Measurements from ENCODE around the gene ACY1. TPM values are rescaled to one million over a fixed set of nuclear protein-coding genes. Genes with fewer than 3 reads are reported as not detected.

The ACY1 gene
- total RNA-seq, 3 donors from 2014 or later: 40.0 to 49.2 (median 46.4) TPM

DNA sequence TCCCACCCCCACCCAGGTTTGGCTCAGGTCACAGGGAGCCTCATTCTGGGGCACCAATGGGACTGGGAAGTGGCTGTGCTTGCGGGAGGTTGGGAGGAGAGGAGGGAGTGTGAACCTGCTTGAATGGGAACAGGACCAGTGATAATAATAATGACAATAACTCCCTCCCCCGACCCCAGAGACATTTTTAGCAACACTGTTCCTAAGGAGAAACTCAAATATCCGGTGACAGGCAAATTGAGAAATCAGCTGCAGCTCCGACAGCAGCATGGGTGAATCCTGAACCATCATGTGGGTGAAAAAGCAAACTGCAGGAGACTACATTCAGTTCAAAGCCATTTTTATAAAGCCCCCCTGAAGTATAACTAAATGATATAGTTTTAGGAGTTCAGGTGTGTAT, 24.0 kb downstream of the ACY1 start:
- H3K27ac ChIP-seq: no peak overlapping the region
- H3K4me3 ChIP-seq: no peak overlapping the region
- no peaks in the 10 kb centered on the region for H3K27me3 ChIP-seq
- no peak for DNase-seq (ENCODE audit: low spot score in 2 of 2)
- no peaks in the 10 kb centered on the region for H3K9me3 ChIP-seq
- intact Hi-C loops (cut with DNase I; ENCODE audit: low total_unique reads): loop anchor here (10.0 kb wide), 1 partner anchor 48 kb away; the partner anchor contains the start of gene DUSP7
- H3K36me3 ChIP-seq: no peaks in the 10 kb centered on the region
- peaks cover 7 to 12% of the 10 kb centered on the region in 2 donors for H3K4me1 ChIP-seq
- TF ChIP-seq, protein P1, sequence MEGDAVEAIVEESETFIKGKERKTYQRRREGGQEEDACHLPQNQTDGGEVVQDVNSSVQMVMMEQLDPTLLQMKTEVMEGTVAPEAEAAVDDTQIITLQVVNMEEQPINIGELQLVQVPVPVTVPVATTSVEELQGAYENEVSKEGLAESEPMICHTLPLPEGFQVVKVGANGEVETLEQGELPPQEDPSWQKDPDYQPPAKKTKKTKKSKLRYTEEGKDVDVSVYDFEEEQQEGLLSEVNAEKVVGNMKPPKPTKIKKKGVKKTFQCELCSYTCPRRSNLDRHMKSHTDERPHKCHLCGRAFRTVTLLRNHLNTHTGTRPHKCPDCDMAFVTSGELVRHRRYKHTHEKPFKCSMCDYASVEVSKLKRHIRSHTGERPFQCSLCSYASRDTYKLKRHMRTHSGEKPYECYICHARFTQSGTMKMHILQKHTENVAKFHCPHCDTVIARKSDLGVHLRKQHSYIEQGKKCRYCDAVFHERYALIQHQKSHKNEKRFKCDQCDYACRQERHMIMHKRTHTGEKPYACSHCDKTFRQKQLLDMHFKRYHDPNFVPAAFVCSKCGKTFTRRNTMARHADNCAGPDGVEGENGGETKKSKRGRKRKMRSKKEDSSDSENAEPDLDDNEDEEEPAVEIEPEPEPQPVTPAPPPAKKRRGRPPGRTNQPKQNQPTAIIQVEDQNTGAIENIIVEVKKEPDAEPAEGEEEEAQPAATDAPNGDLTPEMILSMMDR (IDR thresholded peaks at IDR 0.05): no peak
- TF ChIP-seq POLR2A (IDR thresholded peaks at IDR 0.05): no peak
- no peak for TF ChIP-seq POLR2AphosphoS5 (IDR thresholded peaks at IDR 0.05)

GRCh38 chr3:52010431-52010830, 27.1 kb downstream of the ACY1 start:
- intact Hi-C loops (cut with DNase I; ENCODE audit: low total_unique reads): no loop called here

DNA sequence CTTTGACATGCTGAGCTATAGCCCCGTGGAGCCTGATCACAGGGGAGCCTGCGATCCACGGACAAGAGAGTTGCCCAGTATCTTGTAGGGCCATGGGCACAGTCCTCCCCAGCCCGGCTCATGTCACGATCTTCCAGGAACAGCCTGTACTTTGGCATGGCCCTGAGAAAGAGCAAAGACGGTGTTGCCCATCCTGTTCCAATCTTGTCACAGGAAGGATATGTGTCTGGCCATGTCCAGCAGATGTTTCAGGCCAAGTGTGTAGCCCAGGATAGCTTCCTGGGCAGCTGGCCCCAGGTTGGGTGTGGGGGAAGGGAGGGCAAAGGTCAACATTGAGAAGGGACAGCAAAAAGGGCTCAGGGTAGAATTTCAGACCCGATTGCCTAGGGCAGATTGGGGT, 29.4 kb downstream of the ACY1 start:
- intact Hi-C loops (cut with DNase I; ENCODE audit: low total_unique reads): no loop called here
- no peaks in the 10 kb centered on the region for H3K4me1 ChIP-seq
- H3K36me3 ChIP-seq: no peaks in the 10 kb centered on the region
- no peak overlapping the region for H3K4me3 ChIP-seq
- no peaks in the 10 kb centered on the region for H3K27me3 ChIP-seq
- no peak overlapping the region for H3K27ac ChIP-seq
- DNase-seq (ENCODE audit: low spot score in 2 of 2): no peak
- H3K9me3 ChIP-seq: no peaks in the 10 kb centered on the region
- TF ChIP-seq POLR2A (IDR thresholded peaks at IDR 0.05) (no peak), POLR2AphosphoS5 (IDR thresholded peaks at IDR 0.05) (no peak)
- TF ChIP-seq, protein P1 (IDR thresholded peaks at IDR 0.05): no peak

More at GRCh38 chr3:52010431-52010830, 27.1 kb downstream of the ACY1 start:
- Histone ChIP-seq H3K27ac (no peak overlapping the region), H3K4me3 (no peak overlapping the region), H3K4me1 (peaks cover 3 to 7% of the 10 kb centered on the region in 2 donors), H3K36me3 (no peaks in the 10 kb centered on the region), H3K9me3 (no peaks in the 10 kb centered on the region), H3K27me3 (no peaks in the 10 kb centered on the region)
- no peak for DNase-seq (ENCODE audit: low spot score in 2 of 2)
- TF ChIP-seq POLR2AphosphoS5 (IDR thresholded peaks at IDR 0.05) (no peak), POLR2A (IDR thresholded peaks at IDR 0.05) (no peak)
- TF ChIP-seq, protein P1 (IDR thresholded peaks at IDR 0.05): no peak

DNA sequence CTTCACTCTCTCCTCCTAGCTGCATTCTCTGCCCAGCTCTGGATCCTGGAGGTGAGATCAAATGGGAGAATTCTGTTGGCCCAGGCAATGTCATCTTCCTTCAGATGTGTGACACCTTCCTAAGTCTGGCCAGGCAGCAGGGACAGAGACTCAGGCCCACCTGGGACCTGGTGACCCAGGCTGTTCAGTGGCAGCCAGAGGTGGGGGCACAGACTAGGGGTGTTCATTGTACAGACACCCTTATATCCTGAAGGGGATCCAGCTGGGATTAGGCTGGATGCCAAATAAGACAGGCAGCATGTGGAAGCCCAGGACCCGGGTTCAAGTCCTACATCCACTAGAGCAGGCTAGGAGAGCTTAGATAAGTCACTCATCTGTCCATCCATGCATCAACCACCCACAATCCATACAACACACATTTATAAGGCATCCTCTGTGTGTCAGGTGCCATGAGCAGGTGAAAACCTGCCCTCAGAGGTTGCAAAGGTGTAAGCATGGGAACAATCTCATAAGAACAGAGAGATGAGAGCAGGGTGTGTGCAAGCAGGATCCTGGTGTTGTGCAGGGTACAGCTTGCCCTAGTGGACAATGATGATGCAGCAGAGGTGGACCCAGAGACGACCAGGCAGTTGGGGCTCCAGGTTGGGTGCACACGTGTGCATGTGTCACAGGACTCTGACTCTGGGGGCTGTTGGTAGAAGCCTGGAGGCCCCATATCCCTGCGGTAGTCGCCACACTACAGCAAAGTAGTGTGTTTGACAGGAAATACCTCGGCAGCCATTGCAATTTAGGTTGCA, 30.7 kb downstream of the ACY1 start:
- Histone ChIP-seq H3K27me3 (no peaks in the 10 kb centered on the region), H3K4me1 (no peaks in the 10 kb centered on the region), H3K9me3 (no peaks in the 10 kb centered on the region), H3K27ac (no peak overlapping the region), H3K36me3 (no peaks in the 10 kb centered on the region), H3K4me3 (no peak overlapping the region)
- DNase-seq (ENCODE audit: low spot score in 2 of 2): no peak
- TF ChIP-seq POLR2A (IDR thresholded peaks at IDR 0.05) (no peak), POLR2AphosphoS5 (IDR thresholded peaks at IDR 0.05) (no peak)
- TF ChIP-seq, protein P1 (IDR thresholded peaks at IDR 0.05): no peak
- intact Hi-C loops (cut with DNase I; ENCODE audit: low total_unique reads): no loop called here

GRCh38 chr3:52014613-52015012, 31.3 kb downstream of the ACY1 start:
- Histone ChIP-seq H3K9me3 (no peaks in the 10 kb centered on the region), H3K4me3 (no peak overlapping the region), H3K27me3 (no peaks in the 10 kb centered on the region), H3K36me3 (no peaks in the 10 kb centered on the region), H3K4me1 (no peaks in the 10 kb centered on the region), H3K27ac (no peak overlapping the region)
- DNase-seq (ENCODE audit: low spot score in 2 of 2): no peak
- intact Hi-C loops (cut with DNase I; ENCODE audit: low total_unique reads): no loop called here
- TF ChIP-seq, protein P1 (IDR thresholded peaks at IDR 0.05): no peak
- TF ChIP-seq POLR2AphosphoS5 (IDR thresholded peaks at IDR 0.05): no peak
- TF ChIP-seq POLR2A (IDR thresholded peaks at IDR 0.05): no peak

Data from breast epithelium (tissue), 4 donors.